Amniotic epithelial cell (primary cell): ENCODE results near the gene C1orf167.
"Not testable (repeated sequence)": the region's sequence is repeated elsewhere in the genome, so short reads cannot be mapped to it uniquely, and the experiment has no call there.

Source experiments
- DNase-seq: peaks from one replicate; pipeline ENCODE4 v3.0.0-alpha.2; 2010; ENCODE audit warnings: low read depth

The C1orf167 gene

GRCh38 chr1:11800756-11801433 is 38.9 kb downstream of the C1orf167 start:
- DNase-seq, result peak; percentile 36

GRCh38 chr1:11802616-11802972 is 40.6 kb downstream of the C1orf167 start:
- no peak for DNase-seq

- peak; percentile 96 for DNase-seq
Measured at GRCh38 chr1:11802973-11803885, 41.2 kb downstream of the C1orf167 start.

- DNase-seq, result not testable (repeated sequence)
Measured at GRCh38 chr1:11803924-11804665, 42.1 kb downstream of the C1orf167 start.

- DNase-seq, result peak; percentile 75
Measured at GRCh38 chr1:11804666-11805421, 42.9 kb downstream of the C1orf167 start.

GRCh38 chr1:11805422-11806306 is 43.7 kb downstream of the C1orf167 start, which contains the start of the genes CLCN6 and MTHFR:
TSS of gene CLCN6 (plus strand) at chr1:11806191. CDS start at chr1:11806263, 72 bp downstream.
TSS of gene MTHFR (minus strand) at chr1:11805964. CDS start at chr1:11803116, 2,848 bp downstream.
- DNase-seq, result peak; percentile 98

- DNase-seq, result no peak
Measured at GRCh38 chr1:11806307-11806936, 44.4 kb downstream of the C1orf167 start.

GRCh38 chr1:11807133-11807532 is 45.1 kb downstream of the C1orf167 start:
- DNase-seq, result no peak

GRCh38 chr1:11813021-11813420 is 51.0 kb downstream of the C1orf167 start:
- DNase-seq, result no peak

- no peak for DNase-seq
Measured at GRCh38 chr1:11817192-11817591, 55.2 kb downstream of the C1orf167 start.

GRCh38 chr1:11822091-11822490 is 60.1 kb downstream of the C1orf167 start:
- DNase-seq, result peak; percentile 72

- DNase-seq, result no peak
Measured at GRCh38 chr1:11823366-11824137, 61.6 kb downstream of the C1orf167 start.

GRCh38 chr1:11825131-11825530 is 63.1 kb downstream of the C1orf167 start:
- no peak for DNase-seq

- no peak for DNase-seq
Measured at GRCh38 chr1:11826946-11827345, 65.0 kb downstream of the C1orf167 start.

GRCh38 chr1:11828511-11828910 is 66.5 kb downstream of the C1orf167 start:
- no peak for DNase-seq

GRCh38 chr1:11831945-11832725 is 70.1 kb downstream of the C1orf167 start:
- peak; percentile 37 for DNase-seq

- no peak for DNase-seq
Measured at GRCh38 chr1:11833497-11833896, 71.5 kb downstream of the C1orf167 start.

- DNase-seq, result no peak
Measured at GRCh38 chr1:11833900-11834299, 71.9 kb downstream of the C1orf167 start.
